ENCODE data around the gene DUSP28. TPM values are rescaled to one million over a fixed set of nuclear protein-coding genes. Genes with fewer than 3 reads are reported as not detected.

Gene DUSP28
- total RNA-seq, 4 donors from 2014 or later, result 6.3 to 10.4 (median 8.3) TPM

- Histone ChIP-seq H3K4me1 (peaks cover 40% of the 10 kb centered on the region), H3K9me3 (no peaks in the 10 kb centered on the region), H3K4me3 (peak overlapping the region; percentile 98), H3K27ac (peak overlapping the region; percentile 94), H3K36me3 (peaks cover 29% of the 10 kb centered on the region), H3K27me3 (no peaks in the 10 kb centered on the region)
- no peak for TF ChIP-seq POLR2A (IDR thresholded peaks at IDR 0.05)
- TF ChIP-seq EP300 (IDR thresholded peaks at IDR 0.05), result no peak
- TF ChIP-seq CTCF (IDR thresholded peaks at IDR 0.05), result no peak
- WGBS, result 0% methylated on average over 18 of the region's 62 CpGs
- no peak for DNase-seq (ENCODE audit: low spot score in 2 of 2)
These were observed 27.0 kb downstream of the DUSP28 start for GRCh38 chr2:240586919-240587800.

GRCh38 chr2:240588006-240588655 lies 28.0 kb downstream of the DUSP28 start:
- no peaks in the 10 kb centered on the region for H3K9me3 ChIP-seq
- H3K36me3 ChIP-seq, result peaks cover 32% of the 10 kb centered on the region
- H3K4me3 ChIP-seq, result peak overlapping the region; percentile 98
- no peak for TF ChIP-seq POLR2AphosphoS5 (IDR thresholded peaks at IDR 0.05)
- TF ChIP-seq CTCF (IDR thresholded peaks at IDR 0.05), result no peak
- no peak for TF ChIP-seq POLR2A (IDR thresholded peaks at IDR 0.05)
- TF ChIP-seq EP300 (IDR thresholded peaks at IDR 0.05), result no peak
- 82% methylated on average over 10 of the region's 10 CpGs for WGBS
- H3K27ac ChIP-seq, result no peak overlapping the region
- DNase-seq (ENCODE audit: low spot score in 2 of 2), result no peak
- peaks cover 40% of the 10 kb centered on the region for H3K4me1 ChIP-seq
- H3K27me3 ChIP-seq, result no peaks in the 10 kb centered on the region

- no peaks in the 10 kb centered on the region for H3K9me3 ChIP-seq
- H3K27me3 ChIP-seq, result no peaks in the 10 kb centered on the region
- 85% methylated on average over 4 of the region's 4 CpGs for WGBS
- DNase-seq (ENCODE audit: low spot score in 2 of 2), result no peak
- no peak for TF ChIP-seq CTCF (IDR thresholded peaks at IDR 0.05)
- no peak for TF ChIP-seq EP300 (IDR thresholded peaks at IDR 0.05)
- TF ChIP-seq POLR2AphosphoS5 (IDR thresholded peaks at IDR 0.05), result no peak
- no peak for TF ChIP-seq POLR2A (IDR thresholded peaks at IDR 0.05)
- H3K4me3 ChIP-seq, result no peak overlapping the region
- H3K4me1 ChIP-seq, result peaks cover 39% of the 10 kb centered on the region
- H3K27ac ChIP-seq, result no peak overlapping the region
- peaks cover 34% of the 10 kb centered on the region for H3K36me3 ChIP-seq
These were observed 28.5 kb downstream of the DUSP28 start for GRCh38 chr2:240588669-240589068.

- Histone ChIP-seq H3K27me3 (no peaks in the 10 kb centered on the region), H3K4me1 (peaks cover 31% of the 10 kb centered on the region), H3K4me3 (no peak overlapping the region), H3K9me3 (no peaks in the 10 kb centered on the region), H3K36me3 (peaks cover 38% of the 10 kb centered on the region), H3K27ac (no peak overlapping the region)
- WGBS, result 76% methylated on average over 8 of the region's 14 CpGs
- TF ChIP-seq POLR2A (IDR thresholded peaks at IDR 0.05), result no peak
- no peak for TF ChIP-seq EP300 (IDR thresholded peaks at IDR 0.05)
- no peak for TF ChIP-seq CTCF (IDR thresholded peaks at IDR 0.05)
- DNase-seq (ENCODE audit: low spot score in 2 of 2), result no peak
These were observed 29.2 kb downstream of the DUSP28 start for GRCh38 chr2:240589375-240589774.

GRCh38 chr2:240589850-240590525 lies 29.8 kb downstream of the DUSP28 start:
- Histone ChIP-seq H3K36me3 (peaks cover 38% of the 10 kb centered on the region), H3K27ac (no peak overlapping the region), H3K9me3 (no peaks in the 10 kb centered on the region), H3K4me3 (no peak overlapping the region), H3K27me3 (no peaks in the 10 kb centered on the region), H3K4me1 (peaks cover 25% of the 10 kb centered on the region)
- 98% methylated on average over 7 of the region's 16 CpGs for WGBS
- TF ChIP-seq POLR2A (IDR thresholded peaks at IDR 0.05), result no peak
- no peak for TF ChIP-seq CTCF (IDR thresholded peaks at IDR 0.05)
- TF ChIP-seq EP300 (IDR thresholded peaks at IDR 0.05), result no peak
- no peak for TF ChIP-seq POLR2AphosphoS5 (IDR thresholded peaks at IDR 0.05)
- no peak for DNase-seq (ENCODE audit: low spot score in 2 of 2)
